Measurements from ENCODE around the gene LRRC36. TPM values are rescaled to one million over a fixed set of nuclear protein-coding genes. Genes with fewer than 3 reads are reported as not detected.

Gene LRRC36
- polyA plus RNA-seq, 6 donors from 2014 or later, result 0.48 TPM; not detected in 5

- ATAC-seq (ENCODE audit: low read depth in 2 of 2) (no peak), DNase-seq (no peak)
These were observed 23.6 kb upstream of the LRRC36 start for GRCh38 chr16:67302970-67303369.

GRCh38 chr16:67304020-67304419 lies 22.6 kb upstream of the LRRC36 start:
- H3K4me3 Mint-ChIP-seq, result no peak overlapping the region
- no peaks in the 10 kb centered on the region for H3K9me3 Mint-ChIP-seq
- ATAC-seq (ENCODE audit: low read depth in 2 of 2) (no peak), DNase-seq (no peak)
- H3K36me3 Mint-ChIP-seq, result no peaks in the 10 kb centered on the region
- peaks cover 5 to 9% (median 5%) of the 10 kb centered on the region in 3 donors for H3K4me1 Mint-ChIP-seq
- H3K27ac Mint-ChIP-seq, result peak overlapping the region in 1 of 6 donors; percentile 57
- peaks cover 0 to 9% (median 0%) of the 10 kb centered on the region in 3 donors for H3K27me3 Mint-ChIP-seq

More at GRCh38 chr16:67302970-67303369, 23.6 kb upstream of the LRRC36 start:
- no peak overlapping the region for H3K4me3 Mint-ChIP-seq
- no peaks in the 10 kb centered on the region for H3K9me3 Mint-ChIP-seq
- no peak overlapping the region for H3K27ac Mint-ChIP-seq
- no peaks in the 10 kb centered on the region for H3K4me1 Mint-ChIP-seq
- H3K27me3 Mint-ChIP-seq, result peaks cover 5 to 9% (median 6%) of the 10 kb centered on the region in 3 donors
- no peaks in the 10 kb centered on the region for H3K36me3 Mint-ChIP-seq

- H3K9me3 Mint-ChIP-seq, result no peaks in the 10 kb centered on the region
- no peaks in the 10 kb centered on the region for H3K36me3 Mint-ChIP-seq
These were observed 21.2 kb upstream of the LRRC36 start for GRCh38 chr16:67305216-67306071.

GRCh38 chr16:67310561-67310960 lies 16.1 kb upstream of the LRRC36 start:
- H3K36me3 Mint-ChIP-seq, result no peaks in the 10 kb centered on the region

More at GRCh38 chr16:67305216-67306071, 21.2 kb upstream of the LRRC36 start:
- Mint-ChIP-seq H3K27me3 (peaks cover 0 to 9% (median 0%) of the 10 kb centered on the region in 3 donors), H3K27ac (peak overlapping the region in 2 of 6 donors; percentile 37 to 62), H3K4me3 (no peak overlapping the region), H3K4me1 (peaks cover 5 to 13% (median 5%) of the 10 kb centered on the region in 3 donors)
- no peak for DNase-seq
- no peak for ATAC-seq (ENCODE audit: low read depth in 2 of 2)

GRCh38 chr16:67311607-67312488 lies 14.8 kb upstream of the LRRC36 start:
- H3K36me3 Mint-ChIP-seq, result no peaks in the 10 kb centered on the region
- H3K27me3 Mint-ChIP-seq, result no peaks in the 10 kb centered on the region
- H3K4me1 Mint-ChIP-seq, result peaks cover 5 to 13% (median 5%) of the 10 kb centered on the region in 3 donors
- ATAC-seq (ENCODE audit: low read depth in 2 of 2) (no peak), DNase-seq (no peak)
- H3K27ac Mint-ChIP-seq, result no peak overlapping the region
- H3K9me3 Mint-ChIP-seq, result no peaks in the 10 kb centered on the region
- no peak overlapping the region for H3K4me3 Mint-ChIP-seq

More at GRCh38 chr16:67310561-67310960, 16.1 kb upstream of the LRRC36 start:
- Mint-ChIP-seq H3K27ac (no peak overlapping the region), H3K4me3 (no peak overlapping the region), H3K27me3 (peaks cover 0 to 9% (median 0%) of the 10 kb centered on the region in 3 donors), H3K9me3 (no peaks in the 10 kb centered on the region), H3K4me1 (peaks cover 5 to 13% (median 5%) of the 10 kb centered on the region in 3 donors)
- DNase-seq, result no peak
- no peak for ATAC-seq (ENCODE audit: low read depth in 2 of 2)

GRCh38 chr16:67312719-67313118 lies 13.9 kb upstream of the LRRC36 start:
- no peaks in the 10 kb centered on the region for H3K36me3 Mint-ChIP-seq
- H3K27me3 Mint-ChIP-seq, result no peaks in the 10 kb centered on the region
- peak overlapping the region in 1 of 6 donors; percentile 95 for H3K27ac Mint-ChIP-seq
- DNase-seq (no peak), ATAC-seq (ENCODE audit: low read depth in 2 of 2) (no peak)
- H3K4me1 Mint-ChIP-seq, result peaks cover 5 to 13% (median 5%) of the 10 kb centered on the region in 3 donors
- no peaks in the 10 kb centered on the region for H3K9me3 Mint-ChIP-seq
- no peak overlapping the region for H3K4me3 Mint-ChIP-seq

GRCh38 chr16:67317853-67318252 lies 8.8 kb upstream of the LRRC36 start:
- Mint-ChIP-seq H3K27me3 (no peaks in the 10 kb centered on the region), H3K27ac (no peak overlapping the region), H3K36me3 (no peaks in the 10 kb centered on the region), H3K9me3 (no peaks in the 10 kb centered on the region), H3K4me1 (no peaks in the 10 kb centered on the region), H3K4me3 (no peak overlapping the region)
- DNase-seq (no peak), ATAC-seq (ENCODE audit: low read depth in 2 of 2) (no peak)

- DNase-seq (no peak), ATAC-seq (ENCODE audit: low read depth in 2 of 2) (no peak)
- peak overlapping the region; percentile 70 to 94 (median 86) for H3K4me3 Mint-ChIP-seq
- H3K36me3 Mint-ChIP-seq, result no peaks in the 10 kb centered on the region
- peaks cover 0 to 5% (median 0%) of the 10 kb centered on the region in 3 donors for H3K27me3 Mint-ChIP-seq
- H3K4me1 Mint-ChIP-seq, result peaks cover 25 to 41% (median 34%) of the 10 kb centered on the region in 3 donors
- H3K27ac Mint-ChIP-seq, result peak overlapping the region in 4 of 6 donors; percentile 30 to 75 (median 68)
- peaks cover 0 to 4% (median 0%) of the 10 kb centered on the region in 7 donors for H3K9me3 Mint-ChIP-seq
These were observed 522 bp upstream of the LRRC36 start for GRCh38 chr16:67326115-67326471.

- H3K27ac Mint-ChIP-seq, result peak overlapping the region in 3 of 6 donors; percentile 3 to 33 (median 4)
- peaks cover 25 to 41% (median 34%) of the 10 kb centered on the region in 3 donors for H3K4me1 Mint-ChIP-seq
- H3K27me3 Mint-ChIP-seq, result peaks cover 0 to 5% (median 0%) of the 10 kb centered on the region in 3 donors
- H3K36me3 Mint-ChIP-seq, result no peaks in the 10 kb centered on the region
- H3K4me3 Mint-ChIP-seq, result peak overlapping the region; percentile 29 to 85 (median 45)
- DNase-seq (no peak), ATAC-seq (ENCODE audit: low read depth in 2 of 2) (peak in 1 of 2 donors; percentile 15)
- peaks cover 0 to 4% (median 0%) of the 10 kb centered on the region in 7 donors for H3K9me3 Mint-ChIP-seq
These were observed 1.1 kb downstream of the LRRC36 start for GRCh38 chr16:67327743-67328142.

GRCh38 chr16:67329901-67330300 lies 3.3 kb downstream of the LRRC36 start:
- Mint-ChIP-seq H3K27me3 (peaks cover 0 to 13% (median 0%) of the 10 kb centered on the region in 3 donors), H3K36me3 (no peaks in the 10 kb centered on the region), H3K27ac (no peak overlapping the region), H3K4me3 (peak overlapping the region in 1 of 8 donors; percentile 17), H3K9me3 (peaks cover 3 to 11% (median 5%) of the 10 kb centered on the region in 7 donors), H3K4me1 (peaks cover 19 to 34% (median 28%) of the 10 kb centered on the region in 3 donors)
- DNase-seq (no peak), ATAC-seq (ENCODE audit: low read depth in 2 of 2) (no peak)

GRCh38 chr16:67333315-67333714 lies 6.7 kb downstream of the LRRC36 start:
- no peak overlapping the region for H3K4me3 Mint-ChIP-seq
- DNase-seq (no peak), ATAC-seq (ENCODE audit: low read depth in 2 of 2) (no peak)
- H3K9me3 Mint-ChIP-seq, result peaks cover 4 to 20% (median 15%) of the 10 kb centered on the region in 7 donors
- H3K27me3 Mint-ChIP-seq, result peaks cover 0 to 13% (median 0%) of the 10 kb centered on the region in 3 donors
- peaks cover 0 to 4% of the 10 kb centered on the region in 2 donors for H3K36me3 Mint-ChIP-seq
- H3K27ac Mint-ChIP-seq, result no peak overlapping the region
- H3K4me1 Mint-ChIP-seq, result peaks cover 0 to 4% (median 0%) of the 10 kb centered on the region in 3 donors

- DNase-seq (no peak), ATAC-seq (ENCODE audit: low read depth in 2 of 2) (no peak)
- Mint-ChIP-seq H3K27ac (no peak overlapping the region), H3K4me3 (no peak overlapping the region), H3K27me3 (peaks cover 0 to 9% (median 0%) of the 10 kb centered on the region in 3 donors), H3K9me3 (peaks cover 0 to 20% (median 15%) of the 10 kb centered on the region in 7 donors), H3K4me1 (no peaks in the 10 kb centered on the region), H3K36me3 (peaks cover 0 to 4% of the 10 kb centered on the region in 2 donors)
These were observed 9.5 kb downstream of the LRRC36 start for GRCh38 chr16:67336116-67336515.

GRCh38 chr16:67336648-67337047 lies 10.0 kb downstream of the LRRC36 start:
- Mint-ChIP-seq H3K4me1 (no peaks in the 10 kb centered on the region), H3K27ac (peak overlapping the region in 1 of 6 donors; percentile 15), H3K27me3 (peaks cover 0 to 9% (median 0%) of the 10 kb centered on the region in 3 donors), H3K9me3 (peaks cover 0 to 20% (median 15%) of the 10 kb centered on the region in 7 donors), H3K36me3 (peaks cover 0 to 4% of the 10 kb centered on the region in 2 donors), H3K4me3 (no peak overlapping the region)
- no peak for ATAC-seq (ENCODE audit: low read depth in 2 of 2)
- DNase-seq, result no peak

Measured in naive B cell (primary cell).